DMS153 treated with DMSO at 0.1 percent for 48 hours (cell line): ENCODE data around the gene ERBB4.

ENCODE experiments used
- DNase-seq: peaks from one replicate; lab custom pipeline; 2025; ENCODE audit not compliant: unreplicated experiment; lab: John Stamatoyannopoulos, UW

ERBB4 gene

DNA sequence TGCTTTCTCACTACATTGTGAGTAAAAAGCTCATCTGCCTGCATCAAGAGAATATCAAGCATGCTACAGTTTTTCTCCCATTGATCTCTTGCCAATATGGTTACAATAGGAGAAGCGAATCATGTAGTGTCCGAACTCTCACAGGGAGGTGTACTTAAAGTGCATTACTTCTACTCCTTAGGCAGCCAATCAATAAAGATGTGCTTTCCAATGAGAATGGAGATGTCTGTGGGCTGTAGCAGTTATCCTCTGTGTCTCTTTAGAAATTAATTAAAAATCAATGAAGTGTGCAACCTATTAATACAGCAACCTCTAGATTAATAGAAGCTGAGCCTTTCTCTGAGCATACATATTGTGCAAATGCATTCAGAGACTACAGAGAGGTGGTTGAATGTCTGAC lies 1098.5 kb downstream of the ERBB4 start:
- DNase-seq, result no peak

DNA sequence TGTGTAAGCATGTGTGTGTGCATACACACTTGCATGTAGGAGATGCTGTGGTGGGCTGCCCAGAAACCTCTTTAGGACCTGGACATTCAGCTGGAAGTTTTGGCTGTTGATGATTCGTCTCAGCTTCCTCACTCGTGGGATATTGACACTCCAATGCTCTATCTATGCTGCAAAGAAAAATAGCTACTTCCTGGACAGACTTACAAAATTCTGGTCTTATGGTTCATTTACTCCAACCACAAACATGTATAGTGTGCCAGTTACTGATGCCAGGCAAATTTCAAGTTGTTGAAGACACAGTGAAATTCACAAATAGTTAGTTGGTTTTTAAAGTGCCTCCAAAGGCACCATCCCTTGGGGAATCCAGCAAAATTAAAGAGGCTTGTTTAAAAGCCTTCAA lies 1099.6 kb downstream of the ERBB4 start:
- no peak for DNase-seq

DNA sequence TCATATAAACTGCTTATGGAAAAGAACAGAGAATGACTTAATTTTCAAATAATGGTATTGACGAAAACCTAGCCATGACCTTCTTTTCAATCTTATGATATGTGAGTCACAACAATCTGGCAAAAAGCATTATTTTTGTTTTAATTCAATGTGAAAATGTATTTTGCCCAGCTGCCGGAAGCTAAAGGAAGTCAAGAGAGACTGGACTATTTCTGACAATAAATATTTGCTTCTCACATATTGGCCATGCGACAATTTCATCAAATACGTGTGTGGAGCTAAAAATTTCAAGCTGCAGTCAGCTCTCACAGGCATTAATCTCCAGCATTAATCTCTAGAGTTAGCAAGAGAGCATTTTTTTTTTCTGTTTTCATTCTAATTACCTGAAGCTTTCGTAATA lies 1101.2 kb downstream of the ERBB4 start:
- DNase-seq, result no peak

DNA sequence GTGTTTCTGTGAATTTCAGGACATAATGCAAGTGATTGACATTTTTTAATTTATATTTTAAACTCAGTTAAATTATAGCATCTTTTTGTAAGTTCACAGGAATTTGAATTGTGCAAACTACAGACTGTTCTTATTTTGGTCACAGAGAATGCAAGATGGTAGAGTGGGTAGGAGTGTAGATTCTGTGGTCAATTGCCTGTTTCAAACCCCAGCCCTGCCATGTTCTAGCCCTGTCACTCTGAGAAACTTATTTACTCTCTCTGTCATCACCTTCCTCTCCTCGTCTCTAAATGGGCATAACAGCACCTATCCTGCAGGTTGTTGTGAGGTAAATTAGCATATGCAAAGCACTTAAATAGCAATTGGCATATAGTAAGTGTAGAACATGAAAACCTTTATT lies 1102.4 kb downstream of the ERBB4 start:
- DNase-seq, result no peak

DNA sequence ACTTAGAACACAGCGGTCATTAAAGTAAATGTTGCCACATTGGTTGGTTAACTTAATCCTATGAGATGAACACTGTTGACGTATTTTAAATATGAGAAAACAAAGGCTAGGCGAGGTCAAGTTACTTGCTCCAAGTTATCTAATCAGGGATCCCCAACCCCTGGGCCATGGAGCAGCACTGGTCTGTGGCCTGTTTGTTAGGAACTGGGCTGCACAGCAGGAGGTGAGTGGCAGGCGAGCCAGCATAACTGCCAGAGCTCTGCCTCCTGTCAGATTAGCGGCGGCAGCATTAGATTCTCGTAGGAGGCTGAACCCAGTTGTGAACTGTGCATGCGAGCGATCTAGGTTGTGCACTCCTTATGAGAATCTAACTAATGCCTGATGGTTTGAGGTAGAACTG lies 1103.3 kb downstream of the ERBB4 start:
- DNase-seq, result no peak

DNA sequence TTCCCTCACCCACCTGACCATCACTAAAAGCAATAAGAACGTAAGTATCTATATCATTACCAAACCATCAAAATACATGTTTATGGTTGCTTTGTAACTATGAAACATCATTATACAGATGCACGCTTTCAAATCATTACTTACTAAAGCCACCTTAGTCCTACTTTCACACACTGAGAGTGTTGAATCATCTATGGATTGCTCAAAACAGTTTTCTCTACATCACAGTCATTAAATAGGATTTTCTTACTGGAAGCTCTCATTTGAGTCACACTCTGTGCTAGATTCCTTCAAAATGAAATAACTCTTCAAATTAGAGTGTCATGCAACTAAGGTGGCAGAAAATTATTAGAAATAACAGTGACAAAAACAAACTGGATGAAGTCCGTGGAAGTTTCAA lies 1103.8 kb downstream of the ERBB4 start:
- DNase-seq, result no peak

DNA sequence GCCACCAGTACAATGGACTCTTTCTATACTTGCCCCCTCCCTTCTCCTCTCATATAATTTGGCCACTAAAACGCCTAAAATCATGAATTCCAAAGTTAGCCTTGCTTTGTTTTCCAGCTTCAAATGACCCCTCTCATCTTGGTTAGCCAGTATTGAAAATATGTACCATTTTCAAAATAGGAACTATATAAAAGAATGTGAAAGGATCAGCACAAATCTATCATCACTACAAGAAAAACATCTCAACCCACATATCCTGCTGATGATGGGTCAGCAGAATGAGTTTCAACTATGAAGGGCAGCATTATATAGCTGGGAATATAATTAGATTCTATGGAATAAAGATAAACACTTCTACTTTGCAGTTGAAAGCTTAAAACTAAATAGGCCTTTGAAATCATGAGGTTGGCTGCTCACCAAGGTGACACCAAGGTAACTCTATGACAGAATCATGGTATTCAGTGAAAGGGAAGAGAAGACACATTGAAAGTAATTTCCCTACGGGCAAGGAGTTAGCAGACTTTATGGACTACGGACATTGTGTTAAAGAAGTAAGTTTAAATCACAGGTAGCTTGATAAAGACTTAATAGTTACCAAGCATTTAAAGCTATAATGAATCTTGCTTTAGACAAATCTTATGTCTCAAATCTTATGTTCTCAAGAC lies 1109.2 kb downstream of the ERBB4 start:
- no peak for DNase-seq

DNA sequence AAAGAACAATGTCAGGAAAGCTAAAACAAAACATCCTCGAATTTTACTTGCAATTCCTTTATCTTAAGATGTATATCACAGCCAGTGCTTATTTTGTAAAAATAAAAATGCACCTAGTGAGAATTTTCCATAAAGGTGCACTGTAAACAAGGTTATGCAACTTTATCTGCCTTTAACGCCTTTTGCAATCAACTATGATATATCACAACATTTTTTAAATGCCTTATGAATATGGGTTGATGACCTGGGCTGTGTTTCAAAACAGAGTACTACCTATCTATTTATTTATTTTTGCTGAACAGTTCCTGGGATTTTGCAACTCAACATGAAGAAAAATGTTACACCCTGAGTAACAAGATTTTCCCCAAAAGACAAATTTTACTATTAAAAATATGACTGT lies 1112.4 kb downstream of the ERBB4 start:
- DNase-seq, result no peak

DNA sequence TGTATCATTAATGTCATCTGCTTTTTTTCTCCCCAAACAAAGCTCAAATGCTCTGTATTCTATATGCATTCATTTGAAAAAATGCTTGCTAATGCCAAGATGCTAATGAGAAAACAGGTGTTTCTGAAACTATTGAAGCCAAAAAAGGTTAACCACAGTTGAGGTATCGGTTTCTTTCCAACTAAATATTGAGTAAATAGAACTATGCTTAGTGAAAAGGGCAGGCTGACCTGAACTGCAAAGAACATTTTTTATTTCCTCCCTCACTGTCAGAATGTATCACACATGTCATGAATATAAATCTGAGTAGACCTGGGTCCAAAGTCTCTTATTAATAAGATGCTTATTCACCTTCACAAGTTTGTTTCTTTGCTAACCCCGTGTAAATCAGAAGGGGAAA lies 1115.6 kb downstream of the ERBB4 start:
- no peak for DNase-seq

DNA sequence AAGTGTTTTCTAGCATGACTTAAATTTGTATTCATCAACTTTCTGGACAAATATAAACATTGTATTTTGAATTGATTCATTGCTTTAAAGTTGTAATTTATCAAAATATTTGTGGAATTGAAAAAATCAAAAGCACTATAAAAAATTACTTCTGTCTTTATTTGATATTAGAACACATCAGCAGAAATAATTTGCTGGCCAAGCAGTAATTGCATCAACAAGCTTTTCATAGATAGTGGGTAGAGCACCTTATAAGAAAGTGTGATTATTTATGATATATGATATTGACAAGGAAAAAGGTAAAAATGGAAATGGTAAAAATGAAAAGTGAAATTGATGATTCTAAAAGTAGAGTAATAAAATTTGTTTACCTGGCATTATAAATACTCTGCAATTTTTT lies 1121.1 kb downstream of the ERBB4 start:
- DNase-seq, result no peak

DNA sequence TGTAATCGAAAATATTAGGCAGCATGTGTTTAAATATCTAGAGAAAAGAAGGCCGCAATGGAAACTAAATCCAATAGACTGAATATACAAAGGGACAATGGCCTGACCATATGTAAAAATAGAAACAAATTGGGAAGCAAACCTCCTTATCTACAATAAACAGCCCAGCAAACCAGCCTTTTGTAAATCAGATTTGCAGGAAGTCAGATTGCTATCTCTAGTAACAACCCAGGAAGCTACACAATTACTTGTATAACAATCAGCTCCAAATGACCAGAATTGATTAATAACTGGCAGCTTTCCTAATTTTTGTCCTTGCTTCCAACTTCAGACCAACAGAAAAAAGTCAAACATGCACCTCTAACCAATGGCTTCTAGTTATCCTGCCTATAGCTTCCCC lies 1122.2 kb downstream of the ERBB4 start:
- DNase-seq, result no peak

DNA sequence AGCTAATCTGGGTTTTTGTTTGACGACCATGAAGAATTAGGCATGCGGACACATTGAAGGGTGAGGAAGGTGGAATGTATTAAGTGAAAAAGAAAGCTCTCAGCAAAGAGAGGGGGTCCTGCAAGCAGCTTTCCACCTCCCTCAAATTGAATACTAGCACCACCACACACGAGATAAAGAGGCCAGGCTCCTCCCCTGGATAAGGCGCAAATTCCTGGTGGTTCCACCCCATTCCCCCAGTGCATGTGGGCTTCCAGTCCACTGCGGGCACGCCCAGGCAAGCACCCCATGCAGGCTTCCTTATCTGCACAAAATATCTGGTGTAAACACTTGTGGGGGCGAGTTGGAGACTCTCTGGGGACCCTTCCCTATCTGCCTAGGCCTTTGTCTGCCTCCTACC lies 1124.9 kb downstream of the ERBB4 start:
- DNase-seq, result no peak

DNA sequence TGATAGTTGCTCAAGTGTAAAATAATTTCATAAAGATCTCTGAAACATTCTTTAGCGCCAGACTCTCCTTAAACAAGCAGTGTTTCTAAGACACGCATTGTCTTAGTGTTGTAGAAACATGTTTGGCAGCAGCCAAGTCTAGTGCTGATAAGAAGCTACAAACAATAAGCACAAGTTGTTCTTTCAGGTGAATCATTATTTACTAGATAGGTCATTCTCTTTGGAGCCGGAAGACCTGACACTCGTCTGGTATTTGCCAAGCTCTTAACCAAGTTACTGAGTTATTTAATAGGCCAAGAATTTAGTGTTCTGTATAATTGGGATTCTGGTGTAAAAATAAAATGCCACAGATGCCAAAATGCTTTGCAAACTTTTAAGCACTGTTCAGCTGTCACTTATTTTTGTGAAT lies 1130.1 kb downstream of the ERBB4 start:
- DNase-seq, result peak; percentile 10

DNA sequence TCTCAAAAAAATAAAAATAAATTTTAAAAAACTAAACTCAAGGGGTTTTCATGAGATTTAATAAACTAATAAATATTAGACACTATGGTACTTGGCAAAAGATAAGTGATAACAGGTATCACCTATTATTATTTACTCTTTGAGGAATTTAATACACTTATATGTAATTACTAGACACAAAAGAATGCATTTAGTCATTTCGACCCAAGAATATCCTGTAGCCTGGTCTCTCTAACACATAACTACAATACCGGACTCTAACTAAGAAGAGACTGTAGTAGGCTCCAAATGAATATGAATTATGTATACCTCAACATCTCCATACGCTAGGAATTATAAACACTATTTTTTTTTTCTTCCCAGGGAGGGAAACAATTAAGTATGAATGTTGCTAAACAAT lies 1131.5 kb downstream of the ERBB4 start:
- no peak for DNase-seq

DNA sequence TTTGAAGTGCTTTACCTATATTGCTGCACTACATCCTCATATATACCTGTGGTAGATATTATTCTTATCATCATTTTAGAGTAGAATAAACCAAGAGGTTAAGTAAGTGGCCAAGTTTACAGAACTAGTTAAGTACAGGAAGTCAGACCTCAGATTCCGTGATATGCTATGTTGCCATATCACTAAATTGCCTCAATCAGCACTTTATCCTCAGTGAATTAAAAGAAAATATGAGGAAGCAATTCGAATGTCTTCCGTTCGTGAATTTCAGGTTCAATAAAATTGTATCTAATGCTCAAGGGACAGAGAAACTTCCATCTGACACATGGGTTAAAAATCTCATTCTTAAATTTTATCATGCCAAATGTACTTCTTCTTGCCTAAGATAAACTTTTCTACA lies 1133.6 kb downstream of the ERBB4 start:
- DNase-seq, result no peak

DNA sequence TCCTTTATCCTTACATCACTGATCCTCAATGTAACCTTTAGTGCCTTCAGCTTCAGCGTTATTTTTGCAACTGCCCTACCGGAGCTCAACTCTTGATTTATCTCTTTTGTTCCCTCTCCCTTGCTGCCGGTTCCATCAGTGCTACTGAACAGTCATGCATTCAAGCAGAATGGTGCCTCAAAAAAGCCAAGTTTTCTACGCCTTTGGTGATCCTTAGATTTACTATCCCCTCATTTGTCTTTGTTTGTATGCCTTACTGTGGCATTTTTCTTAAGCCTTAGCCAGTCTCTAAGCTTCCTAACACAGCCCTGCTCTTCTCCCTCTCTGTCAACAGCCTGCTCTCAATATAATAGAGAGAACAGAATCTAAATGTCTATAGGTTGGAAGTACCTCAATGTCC lies 1134.5 kb downstream of the ERBB4 start:
- no peak for DNase-seq

DNA sequence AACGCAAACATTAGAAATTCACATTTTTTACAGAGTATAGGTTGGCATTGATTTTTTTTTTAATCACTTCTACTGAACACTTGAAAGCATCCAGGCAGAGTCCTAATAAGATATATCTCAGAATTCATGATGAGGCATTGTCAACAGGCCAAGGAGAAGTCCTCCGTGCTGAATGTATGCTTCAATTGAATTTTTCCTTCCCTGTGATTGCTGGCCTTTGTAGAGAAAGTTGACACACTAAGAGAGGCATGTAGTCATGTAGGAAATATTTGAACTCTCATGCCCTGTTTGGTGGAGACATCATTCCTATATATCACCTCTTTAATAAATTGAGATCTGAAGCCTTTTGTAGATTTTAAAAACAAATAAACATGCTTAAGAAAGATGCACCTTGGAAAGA lies 1137.3 kb downstream of the ERBB4 start:
- no peak for DNase-seq

DNA sequence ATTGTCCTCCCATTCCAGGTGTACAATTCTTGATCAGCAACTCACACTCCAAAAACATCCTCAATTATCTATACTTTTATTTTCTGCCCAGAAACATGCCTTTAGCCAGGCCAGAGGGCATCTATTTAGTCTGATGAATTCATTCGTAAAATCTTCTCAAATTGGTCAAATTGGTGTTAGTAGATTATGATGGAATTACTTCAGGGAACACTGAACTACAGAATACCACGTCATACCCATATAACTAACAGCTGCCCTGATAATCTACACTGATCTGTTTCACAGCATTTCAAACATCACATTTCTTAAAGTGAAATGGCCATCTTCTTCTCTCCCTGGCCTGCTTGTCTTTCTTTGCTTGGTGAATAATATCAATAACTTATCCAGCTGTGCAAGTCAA lies 1140.8 kb downstream of the ERBB4 start:
- no peak for DNase-seq

DNA sequence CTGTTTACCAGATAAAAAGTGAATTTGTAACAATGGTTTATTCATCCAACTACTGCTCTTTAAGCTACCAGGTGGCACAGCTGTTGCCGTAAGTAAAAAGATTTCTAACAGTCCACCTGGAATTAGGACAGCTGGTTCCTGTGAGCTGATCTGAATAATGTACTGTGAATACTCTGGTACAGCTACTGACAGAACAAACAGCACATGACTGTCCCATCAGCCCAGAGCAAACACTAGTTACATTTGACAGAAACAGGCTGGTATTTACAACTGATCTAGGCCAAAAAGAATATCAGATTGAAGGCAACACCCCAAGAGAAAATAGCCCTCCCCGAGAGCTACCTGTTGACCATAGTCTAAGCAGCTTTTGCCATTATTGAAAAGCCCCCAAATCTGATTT lies 1141.8 kb downstream of the ERBB4 start:
- DNase-seq, result peak; percentile 83

DNA sequence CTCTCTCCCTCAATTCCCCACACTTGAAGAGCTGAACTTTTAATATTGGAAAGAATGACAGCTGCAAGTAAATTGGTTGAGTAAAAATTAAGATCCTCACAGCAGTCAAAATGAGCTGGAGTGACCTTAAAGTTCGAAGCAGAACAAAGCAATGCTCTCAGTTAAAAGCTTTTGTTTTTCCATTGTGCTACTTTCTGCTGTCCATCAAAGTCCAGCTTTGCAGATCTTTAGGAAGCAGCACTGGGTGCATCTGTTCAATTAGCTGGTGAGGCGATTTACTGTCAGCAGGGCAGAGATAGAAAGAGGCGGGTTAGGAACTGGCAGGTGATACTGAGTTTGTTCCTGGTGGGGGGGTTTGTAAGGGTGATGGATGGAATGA lies 1147.4 kb downstream of the ERBB4 start:
- DNase-seq, result no peak

DNA sequence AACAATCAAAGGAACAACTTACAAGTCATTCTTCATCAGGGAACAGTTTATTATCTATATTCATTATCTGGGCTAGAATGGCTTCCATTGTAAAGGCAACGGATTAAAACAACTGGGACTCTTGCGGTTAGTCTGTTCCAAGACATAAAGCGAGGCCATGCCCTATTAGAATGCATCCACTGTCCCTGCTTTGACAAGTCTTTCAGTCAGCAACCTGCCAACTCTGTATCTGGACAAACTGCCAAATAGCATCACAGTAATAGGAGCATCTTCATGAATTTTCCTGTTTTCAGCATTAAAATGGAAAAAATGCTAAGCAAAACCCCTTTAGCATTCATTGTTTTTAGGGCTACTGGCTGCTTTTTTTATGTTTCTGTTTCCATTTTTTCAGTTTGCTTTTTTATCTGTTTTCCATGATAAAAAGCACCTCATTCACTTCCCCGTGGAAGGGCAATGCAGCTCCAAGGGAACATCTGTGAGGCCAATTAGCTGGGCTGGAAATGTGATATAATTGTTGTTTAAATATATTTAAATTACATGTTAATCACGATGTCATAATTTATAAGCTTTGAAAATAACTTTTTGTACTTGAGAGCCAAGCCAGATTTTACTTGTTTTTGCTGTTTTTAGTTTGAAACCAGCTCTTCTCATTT lies 1147.9 kb downstream of the ERBB4 start:
- DNase-seq, result no peak

DNA sequence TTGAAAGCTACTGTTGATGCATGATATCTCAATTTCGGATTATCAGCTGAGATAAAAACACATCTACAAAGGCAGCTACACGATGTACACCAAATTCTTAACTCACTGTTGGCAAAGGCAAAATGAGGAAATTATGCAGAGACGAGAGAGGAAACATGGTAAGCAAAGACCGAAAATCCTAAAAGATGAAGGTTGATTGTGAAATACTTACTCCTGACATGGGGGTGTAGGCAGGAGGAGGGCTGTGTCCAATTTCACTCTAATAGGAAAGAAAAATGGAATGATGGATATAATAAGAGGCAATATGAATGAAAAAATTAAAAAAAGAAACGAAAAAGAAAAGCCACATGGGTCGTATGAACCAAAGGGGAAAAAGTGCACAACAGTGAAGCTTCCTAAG lies 1150.9 kb downstream of the ERBB4 start:
- DNase-seq, result no peak

DNA sequence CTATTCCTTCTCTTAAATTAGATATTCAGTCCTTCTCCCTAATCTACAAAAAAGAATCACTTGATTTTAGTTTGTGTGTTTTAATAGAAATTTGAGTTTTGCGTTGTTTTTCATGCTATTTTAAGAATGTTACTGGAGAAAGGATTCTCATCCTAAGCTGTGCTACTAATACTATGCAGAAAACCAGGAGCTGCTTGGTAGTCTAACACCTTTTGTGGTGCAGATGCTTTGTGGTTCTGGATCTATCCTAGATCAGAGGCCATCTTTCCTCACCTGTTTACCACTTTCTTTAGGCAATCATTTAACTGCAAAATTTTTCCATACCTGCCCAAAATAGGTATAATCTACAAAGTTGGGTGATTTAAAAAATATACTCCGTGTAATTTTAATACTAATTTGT lies 1158.6 kb downstream of the ERBB4 start:
- no peak for DNase-seq
